ENCODE results near the gene PDZD7. TPM values are rescaled to one million over a fixed set of nuclear protein-coding genes. Genes with fewer than 3 reads are reported as not detected.

PDZD7 gene
- total and polyA plus RNA-seq, 12 donors = 0.13 to 0.66 (median 0.22) TPM; not detected in 1

DNA sequence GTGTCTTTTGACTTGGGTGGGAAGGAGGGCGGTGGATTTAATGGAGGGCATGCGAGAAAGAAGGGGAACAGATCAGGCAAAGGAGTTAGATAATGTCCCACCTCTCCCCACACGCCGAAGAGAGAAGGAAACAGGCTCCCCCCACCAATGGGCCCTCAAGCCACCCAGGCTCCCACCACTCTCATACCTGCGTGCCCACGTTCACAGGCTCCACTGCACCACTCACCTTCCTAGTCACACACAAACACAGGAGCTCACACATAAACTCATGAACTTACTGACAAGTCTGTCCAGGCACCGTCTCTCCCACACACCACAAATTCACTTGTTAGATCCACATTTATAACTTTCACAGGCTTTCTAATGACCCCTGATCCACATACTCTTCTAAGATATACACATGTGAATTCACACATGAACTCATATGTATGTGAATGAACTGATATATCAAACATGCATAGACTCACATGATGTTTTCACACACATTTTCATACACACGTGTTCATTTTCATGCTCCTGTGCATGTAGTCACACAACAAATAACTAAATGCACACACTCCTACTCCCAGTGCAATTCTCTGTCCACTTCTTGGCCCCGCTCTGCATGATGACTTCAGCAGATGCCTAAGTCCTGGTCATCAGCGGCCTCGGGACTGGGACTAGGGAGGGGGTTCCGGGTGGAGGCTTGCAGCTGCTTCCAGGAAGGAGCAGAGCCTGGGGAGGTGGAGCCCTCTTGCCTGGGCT, 29.8 kb downstream of the PDZD7 start:
- no peaks in the 10 kb centered on the region for H3K27me3 ChIP-seq
- peak overlapping the region; percentile 64 to 93 (median 85) for H3K4me3 ChIP-seq
- H3K36me3 ChIP-seq = peaks cover 0 to 39% (median 31%) of the 10 kb centered on the region in 9 donors
- TF ChIP-seq, protein P1, sequence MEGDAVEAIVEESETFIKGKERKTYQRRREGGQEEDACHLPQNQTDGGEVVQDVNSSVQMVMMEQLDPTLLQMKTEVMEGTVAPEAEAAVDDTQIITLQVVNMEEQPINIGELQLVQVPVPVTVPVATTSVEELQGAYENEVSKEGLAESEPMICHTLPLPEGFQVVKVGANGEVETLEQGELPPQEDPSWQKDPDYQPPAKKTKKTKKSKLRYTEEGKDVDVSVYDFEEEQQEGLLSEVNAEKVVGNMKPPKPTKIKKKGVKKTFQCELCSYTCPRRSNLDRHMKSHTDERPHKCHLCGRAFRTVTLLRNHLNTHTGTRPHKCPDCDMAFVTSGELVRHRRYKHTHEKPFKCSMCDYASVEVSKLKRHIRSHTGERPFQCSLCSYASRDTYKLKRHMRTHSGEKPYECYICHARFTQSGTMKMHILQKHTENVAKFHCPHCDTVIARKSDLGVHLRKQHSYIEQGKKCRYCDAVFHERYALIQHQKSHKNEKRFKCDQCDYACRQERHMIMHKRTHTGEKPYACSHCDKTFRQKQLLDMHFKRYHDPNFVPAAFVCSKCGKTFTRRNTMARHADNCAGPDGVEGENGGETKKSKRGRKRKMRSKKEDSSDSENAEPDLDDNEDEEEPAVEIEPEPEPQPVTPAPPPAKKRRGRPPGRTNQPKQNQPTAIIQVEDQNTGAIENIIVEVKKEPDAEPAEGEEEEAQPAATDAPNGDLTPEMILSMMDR (IDR thresholded peaks at IDR 0.05) = peak in 2 of 9 donors; percentile 17 to 25
- intact Hi-C loops (cut with DNase I) = no loop called here
- ATAC-seq (peak; percentile 25 to 65 (median 52)), DNase-seq (peak; percentile 86 to 95)
- H3K4me1 ChIP-seq = peaks cover 19 to 84% (median 61%) of the 10 kb centered on the region in 9 donors
- WGBS, 2 donors = 16 to 18% methylated on average over 12 of the region's 12 CpGs
- H3K27ac ChIP-seq = peak overlapping the region; percentile 98 to 100 (median 100)
- no peaks in the 10 kb centered on the region for H3K9me3 ChIP-seq

DNA sequence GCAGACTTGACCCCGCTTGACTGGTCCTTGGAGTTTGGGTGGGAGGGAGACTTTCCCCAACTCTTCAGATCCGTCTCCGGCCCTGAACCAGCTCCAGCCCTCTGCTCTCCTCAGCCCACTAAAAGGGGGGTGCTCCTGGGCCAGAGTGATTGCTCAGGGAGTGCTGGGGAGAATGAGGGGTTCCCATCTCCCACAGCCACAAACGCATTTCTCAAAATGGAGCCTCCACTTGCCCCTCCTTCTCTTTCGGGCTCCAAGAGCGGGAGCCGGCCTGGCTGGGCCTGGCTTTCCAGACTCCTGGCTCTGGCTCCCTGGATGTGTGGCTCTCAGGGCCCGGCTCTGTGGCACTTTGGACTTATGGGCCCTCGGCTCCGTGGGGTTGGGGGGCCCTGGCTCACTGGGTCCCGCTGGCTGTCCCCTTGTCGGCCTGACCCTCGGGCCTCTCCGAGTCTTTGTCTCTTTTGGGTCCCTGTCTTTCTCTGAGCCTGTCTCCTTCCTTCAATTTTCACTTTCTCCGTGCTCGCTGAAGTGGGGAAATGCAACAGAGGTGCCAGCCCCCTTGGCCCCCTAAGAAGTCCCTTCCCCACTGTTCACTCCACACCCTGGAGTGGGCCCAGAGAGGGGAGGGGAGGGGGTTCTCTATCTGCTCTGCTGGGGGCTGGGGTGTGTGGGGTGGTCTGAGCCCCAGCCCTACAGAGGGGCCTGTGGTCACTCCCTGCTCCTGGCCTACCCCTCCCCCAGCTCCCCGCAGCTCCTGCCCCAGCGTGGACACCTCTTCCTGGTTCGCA, 30.6 kb downstream of the PDZD7 start:
- WGBS, 2 donors = 3 to 4% methylated on average over 19 of the region's 19 CpGs
- intact Hi-C loops (cut with DNase I) = no loop called here
- peaks cover 0 to 31% (median 25%) of the 10 kb centered on the region in 9 donors for H3K36me3 ChIP-seq
- TF ChIP-seq, protein P1 (IDR thresholded peaks at IDR 0.05) = no peak
- no peaks in the 10 kb centered on the region for H3K9me3 ChIP-seq
- ATAC-seq (no peak), DNase-seq (peak in 1 of 2 donors; percentile 51)
- H3K27me3 ChIP-seq = no peaks in the 10 kb centered on the region
- H3K4me3 ChIP-seq = peak overlapping the region; percentile 64 to 93 (median 85)
- peaks cover 19 to 79% (median 61%) of the 10 kb centered on the region in 9 donors for H3K4me1 ChIP-seq
- H3K27ac ChIP-seq = peak overlapping the region; percentile 98 to 100 (median 100)

DNA sequence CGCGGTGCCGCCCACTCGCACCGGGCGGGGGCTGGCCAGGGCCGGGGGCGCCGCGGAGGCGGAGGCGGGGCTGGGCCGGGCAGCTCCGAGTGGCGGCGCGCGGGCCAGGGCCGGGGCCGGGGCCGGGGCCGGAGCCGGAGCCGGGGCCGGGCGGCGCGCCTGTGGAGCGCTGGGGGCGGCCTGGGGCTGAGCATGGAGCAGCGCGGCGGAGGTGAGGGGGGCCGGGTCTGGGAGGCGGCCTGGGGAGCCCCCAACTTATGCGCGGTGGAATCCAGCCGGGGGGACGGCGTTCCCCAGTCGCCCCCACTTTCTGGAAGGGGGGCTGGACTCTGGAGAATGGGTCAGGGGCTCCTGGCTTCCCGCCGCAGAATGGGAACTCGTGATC, 31.2 kb downstream of the PDZD7 start, which contains the start of gene LZTS2:
TSS of gene LZTS2 (plus strand) at position 67 of the 385 bp plus-strand sequence. CDS start 2,731 bp downstream, outside the sequence.
- DNase-seq = no peak
- no peaks in the 10 kb centered on the region for H3K9me3 ChIP-seq
- H3K27ac ChIP-seq = peak within 1 kb of the TSS; percentile 98 to 100 (median 100)
- WGBS, 2 donors = 0 to 2% methylated on average over 36 to 44 of the region's 44 CpGs
- peak within 1 kb of the TSS; percentile 64 to 93 (median 85) for H3K4me3 ChIP-seq
- peaks cover 16 to 73% (median 61%) of the 10 kb centered on the region in 9 donors for H3K4me1 ChIP-seq
- ATAC-seq = no peak
- TF ChIP-seq, protein P1 (IDR thresholded peaks at IDR 0.05) = no peak
- intact Hi-C loops (cut with DNase I) = loop anchor here in 4 of 10 donors (2.0 to 10.0 kb wide), 4 partner anchors 13 to 65 kb away; partner anchors contain the start of genes KAZALD1 (in 2 of the 4), PDZD7 (in 1 of the 4) and SFXN3 (in 1 of the 4)
- H3K27me3 ChIP-seq = no peaks in the 10 kb centered on the region
- peaks cover 0 to 25% (median 19%) of the 10 kb centered on the region in 9 donors for H3K36me3 ChIP-seq

All from heart right ventricle (tissue), 16 donors.